Osteoblast (primary cell): ENCODE results near the gene POLR1E. TPM values are rescaled to one million over a fixed set of nuclear protein-coding genes. Genes with fewer than 3 reads are reported as not detected.

Experiments used
- DNase-seq: peaks from one replicate; pipeline ENCODE4 v3.0.0; 2011; ENCODE audit warnings: low spot score, mixed read lengths; ENCODE audit not compliant: insufficient read length; ENCODE audit errors: missing footprints
- H2AFZ ChIP-seq: 2 replicates; pipeline ENCODE4 v1.6.0; 2011; ENCODE audit warnings: mild to moderate bottlenecking, low read length
- H3K27ac ChIP-seq: 2 replicates; pipeline ENCODE4 v1.5.1; 2011; ENCODE audit warnings: mild to moderate bottlenecking, low read depth, low read length, moderate library complexity
- H3K27me3 ChIP-seq: 2 replicates; pipeline ENCODE4 v1.6.0; 2012; ENCODE audit warnings: mild to moderate bottlenecking, control low read depth, inconsistent platforms, low read length, moderate library complexity; ENCODE audit not compliant: insufficient read depth
- H3K36me3 ChIP-seq: 2 replicates; pipeline ENCODE4 v1.5.1; 2011; ENCODE audit warnings: mild to moderate bottlenecking, low read length, control low read depth, moderate library complexity; ENCODE audit not compliant: insufficient read depth
- H3K4me1 ChIP-seq: 2 replicates; pipeline ENCODE4 v1.5.1; 2011; ENCODE audit warnings: mild to moderate bottlenecking, low read length, control low read depth, moderate library complexity; ENCODE audit not compliant: insufficient read depth
- H3K4me2 ChIP-seq: 2 replicates; pipeline ENCODE4 v1.6.0; 2011; ENCODE audit warnings: mild to moderate bottlenecking, low read length; ENCODE audit not compliant: insufficient read depth
- H3K4me3 ChIP-seq: fragments of 200-600 bp; sonication (generic); 3 replicates; pipeline ENCODE4 v1.5.1; 2012; ENCODE audit warnings: mild to moderate bottlenecking, low read length, inconsistent platforms; ENCODE audit not compliant: insufficient read depth
- H3K79me2 ChIP-seq: 2 replicates; pipeline ENCODE4 v1.6.0; 2012; ENCODE audit warnings: mild to moderate bottlenecking, low read length, control low read depth, inconsistent platforms; ENCODE audit not compliant: insufficient read depth
- H3K9me3 ChIP-seq: 2 replicates; pipeline ENCODE4 v1.5.1; 2011; ENCODE audit warnings: low read depth, low read length, control low read depth
- H4K20me1 ChIP-seq: 2 replicates; pipeline ENCODE4 v1.6.0; 2012; ENCODE audit warnings: mild to moderate bottlenecking, low read length, control low read depth; ENCODE audit not compliant: insufficient read depth
- total RNA-seq: library from RNA; depleted of rRNA; stranded (reverse); fragments of >200 nt; gene quantifications from 2 replicates; pipeline ENCODE4 v1.2.3, GENCODE V29; 2012
- TF ChIP-seq, protein P1 (sequence below): IDR thresholded peaks from 2 replicates; pipeline ENCODE4 v1.5.1; 2011; ENCODE audit warnings: mild to moderate bottlenecking, low read depth, low read length, moderate library complexity; ENCODE audit errors: extremely low read depth

The POLR1E gene
- total RNA-seq, 1 donor: 33.3 TPM

DNA sequence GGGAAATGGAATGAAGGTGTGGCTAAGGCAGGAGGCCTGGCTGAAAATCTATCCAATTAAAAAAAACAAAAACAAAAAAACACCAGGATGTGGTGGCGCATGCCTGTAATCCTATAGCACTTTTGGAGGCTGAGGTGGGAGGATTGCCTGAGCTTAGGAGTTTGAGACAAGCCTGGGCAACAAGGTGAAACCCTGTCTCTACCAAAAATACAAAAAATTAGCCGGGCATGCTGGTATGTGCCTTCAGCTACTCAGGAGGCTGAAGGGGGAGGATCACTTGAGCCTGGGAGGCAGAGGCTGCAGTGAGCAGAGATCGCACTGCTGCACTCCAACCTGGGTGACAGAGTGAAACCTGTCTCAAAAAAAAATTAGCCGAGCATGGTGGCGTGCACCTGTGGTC is 42.2 kb upstream of the POLR1E start:
- Histone ChIP-seq H3K79me2 (peaks cover 79% of the 10 kb centered on the region), H3K4me3 (no peak overlapping the region), H3K36me3 (peaks cover 39% of the 10 kb centered on the region), H3K27ac (no peak overlapping the region), H4K20me1 (peaks cover 22% of the 10 kb centered on the region), H3K9me3 (no peaks in the 10 kb centered on the region), H3K27me3 (no peaks in the 10 kb centered on the region), H3K4me1 (no peaks in the 10 kb centered on the region), H3K4me2 (no peak overlapping the region), H2AFZ (no peak overlapping the region)
- TF ChIP-seq, protein P1, sequence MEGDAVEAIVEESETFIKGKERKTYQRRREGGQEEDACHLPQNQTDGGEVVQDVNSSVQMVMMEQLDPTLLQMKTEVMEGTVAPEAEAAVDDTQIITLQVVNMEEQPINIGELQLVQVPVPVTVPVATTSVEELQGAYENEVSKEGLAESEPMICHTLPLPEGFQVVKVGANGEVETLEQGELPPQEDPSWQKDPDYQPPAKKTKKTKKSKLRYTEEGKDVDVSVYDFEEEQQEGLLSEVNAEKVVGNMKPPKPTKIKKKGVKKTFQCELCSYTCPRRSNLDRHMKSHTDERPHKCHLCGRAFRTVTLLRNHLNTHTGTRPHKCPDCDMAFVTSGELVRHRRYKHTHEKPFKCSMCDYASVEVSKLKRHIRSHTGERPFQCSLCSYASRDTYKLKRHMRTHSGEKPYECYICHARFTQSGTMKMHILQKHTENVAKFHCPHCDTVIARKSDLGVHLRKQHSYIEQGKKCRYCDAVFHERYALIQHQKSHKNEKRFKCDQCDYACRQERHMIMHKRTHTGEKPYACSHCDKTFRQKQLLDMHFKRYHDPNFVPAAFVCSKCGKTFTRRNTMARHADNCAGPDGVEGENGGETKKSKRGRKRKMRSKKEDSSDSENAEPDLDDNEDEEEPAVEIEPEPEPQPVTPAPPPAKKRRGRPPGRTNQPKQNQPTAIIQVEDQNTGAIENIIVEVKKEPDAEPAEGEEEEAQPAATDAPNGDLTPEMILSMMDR: no peak
- DNase-seq: no peak

DNA sequence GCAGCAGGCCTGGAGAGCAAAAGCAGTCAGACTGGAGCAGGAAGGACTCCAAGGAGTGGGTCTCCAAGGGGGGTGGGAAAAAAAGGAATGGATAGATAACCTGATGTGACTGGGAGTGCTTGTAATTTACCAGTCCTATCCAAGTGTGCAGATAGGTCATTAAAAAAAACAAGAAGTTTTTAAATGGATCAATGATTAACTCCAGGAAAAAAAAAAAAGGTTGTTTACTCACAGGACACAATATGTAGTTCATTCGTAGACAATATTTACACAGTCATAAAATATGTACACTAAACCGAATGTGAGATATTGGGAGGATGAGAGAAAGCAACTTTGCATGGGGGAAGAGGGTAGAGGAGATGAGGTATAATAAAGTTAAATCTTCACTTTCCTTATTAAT is 40.9 kb upstream of the POLR1E start:
- peaks cover 75% of the 10 kb centered on the region for H3K79me2 ChIP-seq

DNA sequence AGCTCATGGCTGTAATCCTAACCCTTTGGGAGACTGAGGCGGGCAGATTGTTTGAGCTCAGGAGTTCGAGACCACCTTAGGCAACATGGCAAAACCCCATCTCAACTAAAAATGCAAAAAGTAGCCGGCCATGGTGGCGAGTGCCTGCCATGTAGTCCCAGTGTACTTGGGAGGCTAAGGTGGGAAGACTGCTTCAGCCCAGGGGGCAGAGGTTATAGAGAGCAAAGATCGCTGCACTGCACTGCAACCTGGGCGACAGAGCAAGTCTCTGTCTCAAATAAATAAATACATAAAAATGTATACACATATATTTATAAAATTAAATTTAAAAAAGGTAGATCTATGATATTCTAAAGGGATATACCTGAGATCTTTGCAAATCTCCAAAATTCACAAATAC is 39.9 kb upstream of the POLR1E start:
- Histone ChIP-seq H3K27me3 (no peaks in the 10 kb centered on the region), H3K4me3 (no peak overlapping the region), H3K79me2 (peaks cover 79% of the 10 kb centered on the region), H3K27ac (no peak overlapping the region), H3K9me3 (no peaks in the 10 kb centered on the region), H2AFZ (no peak overlapping the region), H3K36me3 (peaks cover 22% of the 10 kb centered on the region), H4K20me1 (peaks cover 29% of the 10 kb centered on the region), H3K4me1 (no peaks in the 10 kb centered on the region), H3K4me2 (no peak overlapping the region)
- TF ChIP-seq, protein P1: no peak
- no peak for DNase-seq

More for the DNA sequence above, 40.9 kb upstream of the POLR1E start:
- H3K9me3 ChIP-seq: no peaks in the 10 kb centered on the region
- TF ChIP-seq, protein P1: no peak
- no peak overlapping the region for H3K4me2 ChIP-seq
- no peak for DNase-seq
- peaks cover 24% of the 10 kb centered on the region for H4K20me1 ChIP-seq
- no peak overlapping the region for H3K27ac ChIP-seq
- no peaks in the 10 kb centered on the region for H3K27me3 ChIP-seq
- no peaks in the 10 kb centered on the region for H3K4me1 ChIP-seq
- no peak overlapping the region for H3K4me3 ChIP-seq
- peaks cover 27% of the 10 kb centered on the region for H3K36me3 ChIP-seq
- no peak overlapping the region for H2AFZ ChIP-seq

DNA sequence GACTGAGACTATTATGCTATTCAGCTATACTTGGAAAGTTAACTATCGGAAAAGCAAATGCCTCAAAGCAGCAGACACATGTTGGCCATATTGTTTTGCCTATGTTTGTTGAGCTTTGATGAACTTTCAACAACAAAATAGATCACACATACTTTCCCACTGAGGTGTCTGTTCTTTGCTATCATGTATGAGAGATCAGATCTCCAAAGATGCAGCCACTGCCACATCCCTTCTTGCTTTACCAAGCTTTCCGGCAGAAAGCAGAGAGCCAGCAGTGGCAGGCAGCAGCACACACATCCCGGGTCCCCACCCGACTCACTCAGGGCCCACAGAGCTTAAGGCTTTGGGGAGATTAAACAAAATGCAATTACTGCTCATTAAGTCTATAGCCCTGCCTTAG is 39.3 kb upstream of the POLR1E start:
- DNase-seq: no peak
- peaks cover 29% of the 10 kb centered on the region for H4K20me1 ChIP-seq
- TF ChIP-seq, protein P1: no peak
- H3K4me3 ChIP-seq: no peak overlapping the region
- H3K4me2 ChIP-seq: no peak overlapping the region
- no peak overlapping the region for H3K27ac ChIP-seq
- peaks cover 16% of the 10 kb centered on the region for H3K36me3 ChIP-seq
- no peaks in the 10 kb centered on the region for H3K9me3 ChIP-seq
- no peaks in the 10 kb centered on the region for H3K4me1 ChIP-seq
- H3K27me3 ChIP-seq: no peaks in the 10 kb centered on the region
- H3K79me2 ChIP-seq: peaks cover 80% of the 10 kb centered on the region
- H2AFZ ChIP-seq: no peak overlapping the region
